Endometrial microvascular endothelial cells (primary cell): ENCODE data around the gene CTSA. TPM values are rescaled to one million over a fixed set of nuclear protein-coding genes. Genes with fewer than 3 reads are reported as not detected.
"Not testable (repeated sequence)": the region's sequence is repeated elsewhere in the genome, so short reads cannot be mapped to it uniquely, and the experiment has no call there.

ENCODE experiments used
- in situ Hi-C: cut with HindIII; loops from 2 replicates; pipeline ENCODE4 v1.10.0; 2017; ENCODE audit warnings: low sequenced_read_pairs, low pct_unique_long_range_greater_than_20kb; ENCODE audit errors: inconsistent ontology term
- total RNA-seq: library from RNA; depleted of rRNA; stranded (reverse); fragments of >200 nt; gene quantifications from one replicate; pipeline ENCODE4 v1.2.3, GENCODE V29; 2015; ENCODE audit errors: inconsistent ontology term

CTSA gene
- total RNA-seq, 1 donor from 2014 or later, result 113 TPM

GRCh38 chr20:45892049-45892825 is 1.1 kb downstream of the CTSA start:
- in situ Hi-C loops, result no loop called here

- in situ Hi-C loops, result no loop called here
Measured at GRCh38 chr20:45892828-45893500, 1.8 kb downstream of the CTSA start.

DNA sequence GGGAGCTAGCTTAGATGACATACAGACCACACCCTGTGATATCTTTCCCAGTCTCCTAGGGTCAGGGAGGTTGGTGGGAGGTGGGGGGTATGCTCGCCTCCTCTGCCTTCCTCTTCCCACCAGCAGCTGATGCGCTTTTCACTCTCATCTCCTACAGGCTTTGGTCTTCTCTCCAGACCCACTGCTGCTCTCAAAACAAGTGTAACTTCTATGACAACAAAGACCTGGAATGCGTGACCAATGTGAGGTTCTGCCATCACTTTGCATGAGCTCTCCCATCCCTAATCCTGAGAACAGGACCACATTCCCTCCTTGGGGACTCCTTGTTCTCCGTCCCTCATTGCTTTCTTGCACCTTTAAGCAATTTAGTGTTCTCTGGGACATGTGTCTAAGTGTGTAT is 2.7 kb downstream of the CTSA start:
- in situ Hi-C loops, result no loop called here

DNA sequence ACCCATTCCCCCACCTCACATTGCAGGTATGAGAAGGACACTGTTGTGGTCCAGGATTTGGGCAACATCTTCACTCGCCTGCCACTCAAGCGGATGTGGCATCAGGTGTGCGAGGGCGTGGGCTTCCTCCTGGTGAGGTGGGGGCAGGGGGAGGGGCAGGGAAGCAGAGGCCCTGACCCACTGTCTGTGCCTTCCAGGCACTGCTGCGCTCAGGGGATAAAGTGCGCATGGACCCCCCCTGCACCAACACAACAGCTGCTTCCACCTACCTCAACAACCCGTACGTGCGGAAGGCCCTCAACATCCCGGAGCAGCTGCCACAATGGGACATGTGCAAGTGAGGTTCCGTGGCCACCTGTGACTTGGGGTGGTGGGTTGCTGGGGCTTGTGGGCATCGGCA is 3.7 kb downstream of the CTSA start:
- in situ Hi-C loops, result no loop called here

DNA sequence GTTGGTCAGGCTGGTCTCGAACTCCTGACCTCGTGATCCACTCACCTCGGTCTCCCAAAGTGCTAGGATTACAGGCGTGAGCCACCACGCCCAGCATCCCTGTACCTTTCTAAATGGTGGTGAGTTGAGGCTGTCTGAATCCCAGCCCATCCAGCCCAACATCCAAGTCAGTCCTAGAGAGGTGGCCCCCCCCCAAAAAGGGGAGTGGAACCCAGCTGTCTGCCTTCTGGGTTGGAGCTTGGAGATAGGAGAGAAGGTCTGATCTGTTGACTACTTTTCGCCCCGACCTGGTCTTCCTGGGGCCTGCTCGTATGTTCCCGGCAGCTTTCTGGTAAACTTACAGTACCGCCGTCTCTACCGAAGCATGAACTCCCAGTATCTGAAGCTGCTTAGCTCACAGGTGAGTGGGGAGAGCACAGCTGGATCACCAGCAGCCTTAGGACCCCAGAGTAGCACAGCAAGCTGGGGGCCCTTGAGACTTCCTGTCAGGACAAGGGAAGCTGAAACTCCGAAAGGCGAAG is 5.6 kb downstream of the CTSA start:
- in situ Hi-C loops, result no loop called here

DNA sequence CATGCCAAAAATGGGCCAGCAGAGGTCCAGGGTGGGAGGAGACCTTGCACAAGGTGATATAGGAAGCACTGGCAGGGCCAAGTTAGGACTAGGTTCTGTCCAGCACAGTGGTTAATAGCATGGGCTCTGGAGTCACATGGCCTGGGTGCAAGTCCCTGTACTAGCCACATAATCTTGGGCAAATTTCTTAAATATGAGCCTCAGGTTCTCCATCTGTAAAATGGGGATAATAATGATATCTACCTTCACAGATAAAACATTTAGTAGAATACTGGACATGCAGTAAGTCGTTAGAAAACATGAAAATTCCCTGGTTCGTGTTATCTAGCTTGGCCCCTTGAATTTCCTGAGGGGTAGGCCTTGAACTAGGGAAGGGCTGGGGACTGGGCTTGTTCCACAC is 6.2 kb downstream of the CTSA start:
- in situ Hi-C loops, result no loop called here

DNA sequence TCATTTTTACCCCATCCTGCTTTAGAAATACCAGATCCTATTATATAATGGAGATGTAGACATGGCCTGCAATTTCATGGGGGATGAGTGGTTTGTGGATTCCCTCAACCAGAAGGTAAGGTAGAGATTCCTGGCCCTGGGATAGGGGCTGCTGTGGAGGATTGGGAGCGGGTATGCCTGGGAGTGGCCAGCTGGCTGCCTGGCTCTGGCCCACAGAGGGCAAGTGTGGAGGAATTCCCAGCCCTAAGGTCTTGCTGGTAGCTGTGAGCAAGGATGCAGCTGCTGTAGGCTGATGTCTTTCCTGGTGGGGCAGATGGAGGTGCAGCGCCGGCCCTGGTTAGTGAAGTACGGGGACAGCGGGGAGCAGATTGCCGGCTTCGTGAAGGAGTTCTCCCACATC is 6.6 kb downstream of the CTSA start:
- in situ Hi-C loops, result no loop called here

DNA sequence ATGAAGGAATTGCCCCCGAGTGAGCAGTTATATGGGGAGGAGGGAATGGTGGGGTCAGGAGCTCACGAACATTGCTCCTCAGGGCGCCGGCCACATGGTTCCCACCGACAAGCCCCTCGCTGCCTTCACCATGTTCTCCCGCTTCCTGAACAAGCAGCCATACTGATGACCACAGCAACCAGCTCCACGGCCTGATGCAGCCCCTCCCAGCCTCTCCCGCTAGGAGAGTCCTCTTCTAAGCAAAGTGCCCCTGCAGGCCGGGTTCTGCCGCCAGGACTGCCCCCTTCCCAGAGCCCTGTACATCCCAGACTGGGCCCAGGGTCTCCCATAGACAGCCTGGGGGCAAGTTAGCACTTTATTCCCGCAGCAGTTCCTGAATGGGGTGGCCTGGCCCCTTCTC is 7.2 kb downstream of the CTSA start:
- in situ Hi-C loops, result no loop called here

- in situ Hi-C loops, result no loop called here
Measured at GRCh38 chr20:45899046-45899835, 8.1 kb downstream of the CTSA start.

DNA sequence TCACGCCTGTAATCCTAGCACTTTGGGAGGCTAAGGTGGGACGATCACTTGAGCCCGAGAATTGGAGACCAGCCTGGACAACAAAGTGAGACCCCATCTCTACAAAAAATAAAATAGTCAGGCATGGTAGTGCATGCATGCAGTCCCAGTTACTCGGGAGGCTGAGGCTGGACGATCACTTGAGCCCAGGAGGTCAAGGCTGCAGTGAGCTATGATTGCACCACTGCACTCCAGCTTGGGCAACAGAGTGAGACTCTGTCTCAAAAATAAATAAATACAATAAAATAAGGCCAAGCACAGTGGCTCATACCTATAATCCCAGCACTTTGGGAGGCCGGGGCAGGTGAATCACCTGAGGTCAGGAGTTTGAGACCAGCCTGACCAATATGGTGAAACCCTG is 10.2 kb downstream of the CTSA start:
- in situ Hi-C loops, result not testable (repeated sequence)

DNA sequence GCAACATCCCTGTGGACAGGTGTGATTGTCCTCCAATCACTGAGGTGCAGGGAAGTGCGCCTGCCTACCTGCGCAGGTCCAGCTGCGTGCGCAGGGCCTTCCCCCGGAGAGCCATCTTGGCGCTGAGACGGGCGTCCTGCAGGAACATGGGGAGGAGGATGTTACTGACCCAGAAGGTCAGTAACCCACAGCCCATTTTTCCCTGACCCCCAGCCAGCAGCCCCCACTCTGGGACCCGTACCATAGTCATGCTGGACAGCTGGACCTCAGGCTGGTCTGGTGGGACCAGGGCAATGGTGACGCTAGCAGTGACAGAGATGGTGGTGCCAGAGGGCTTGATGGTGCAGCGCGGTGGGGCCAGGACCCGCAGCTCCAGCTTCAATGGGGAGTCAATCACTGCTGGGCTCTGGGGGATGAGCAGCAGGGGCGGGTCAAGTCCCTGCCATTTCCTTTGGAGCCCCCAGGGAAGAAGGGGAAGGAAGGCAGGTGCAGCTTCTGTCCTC is 11.1 kb downstream of the CTSA start:
- in situ Hi-C loops, result no loop called here

- in situ Hi-C loops, result no loop called here
Measured at GRCh38 chr20:45904583-45905504, 13.7 kb downstream of the CTSA start.

- in situ Hi-C loops, result no loop called here
Measured at GRCh38 chr20:45905505-45906079, 14.5 kb downstream of the CTSA start.

GRCh38 chr20:45907219-45907948 is 16.2 kb downstream of the CTSA start:
- in situ Hi-C loops, result no loop called here

DNA sequence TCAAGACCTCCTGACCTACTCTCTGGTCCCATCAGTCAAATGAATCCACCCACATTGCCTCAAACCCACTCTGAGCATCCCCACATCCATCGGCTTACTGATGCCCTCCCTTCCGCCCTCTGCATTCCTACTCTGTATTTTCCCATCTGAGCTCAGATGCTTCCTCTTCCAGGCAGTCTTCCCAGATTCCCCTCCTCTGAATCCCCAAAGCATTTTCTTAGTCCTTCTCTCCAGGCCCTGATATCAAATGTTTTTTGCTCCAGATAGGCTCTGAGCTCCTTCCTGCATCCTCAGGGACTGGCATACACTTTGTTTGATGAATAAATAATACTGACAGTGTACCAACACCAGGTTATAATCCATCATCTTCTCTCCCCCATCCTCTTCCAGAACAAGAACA is 16.9 kb downstream of the CTSA start:
- in situ Hi-C loops, result no loop called here

DNA sequence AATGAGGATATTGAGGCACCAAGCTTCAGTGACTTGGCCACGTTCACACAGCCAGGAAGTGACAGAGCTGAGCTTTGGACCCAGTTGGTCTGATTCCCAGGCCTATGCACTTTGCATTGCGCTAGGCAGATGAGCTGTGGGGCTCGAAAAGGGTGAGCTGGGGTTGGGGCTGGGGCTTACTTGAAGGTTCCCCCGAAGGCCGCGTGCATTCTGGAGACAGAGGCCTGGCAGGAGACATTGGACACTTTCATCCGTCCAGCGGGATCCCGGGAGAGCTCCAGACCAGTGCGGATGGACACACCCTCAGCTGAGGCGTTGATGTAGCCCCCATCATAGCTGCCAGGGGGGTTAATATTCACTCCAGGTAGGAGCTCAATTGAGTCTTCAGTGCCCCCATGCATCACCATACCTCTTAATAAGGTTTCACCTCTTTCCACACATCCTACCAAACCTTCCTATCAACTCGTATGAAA is 18.2 kb downstream of the CTSA start:
- in situ Hi-C loops, result no loop called here
